OCI-LY7 (cell line): ENCODE results near the gene RNF43. TPM values are rescaled to one million over a fixed set of nuclear protein-coding genes. Genes with fewer than 3 reads are reported as not detected.

Experiments
- BruUV-seq: library from RNA; stranded (reverse); fragments of 400-500 nt; replicated peaks from 2 replicates; lab custom pipeline; 2021; lab: Mats Ljungman, UMichigan
- CTCF ChIA-PET: fragments of 300-600 bp; sonication (Branson Sonifier 250); formaldehyde crosslinking; loops from one replicate; lab custom pipeline; 2022; ENCODE audit warnings: antibody characterized with exemption; ENCODE audit not compliant: unreplicated experiment; lab: Charles Lee
- POLR2A ChIA-PET: fragments of 300-600 bp; sonication (Branson Sonifier 250); formaldehyde crosslinking; loops from one replicate; lab custom pipeline; 2022; ENCODE audit warnings: antibody characterized with exemption; lab: Charles Lee
- DNase-seq: peaks from one replicate; pipeline ENCODE4 v3.0.0-alpha.2; 2015; ENCODE audit warnings: low spot score
- H2AFZ ChIP-seq: fragments of 200-600 bp; sonication (generic), shearing (Covaris generic); 2 replicates; pipeline ENCODE4 v1.6.1; 2014; ENCODE audit warnings: mild to moderate bottlenecking, antibody characterized with exemption, low read length, moderate library complexity
- H3K27ac ChIP-seq: fragments of 200-600 bp; sonication (generic); 2 replicates; pipeline ENCODE4 v1.5.1; 2014; ENCODE audit warnings: mixed run types, low read depth, mild to moderate bottlenecking, moderate library complexity, low read length, inconsistent platforms; ENCODE audit not compliant: poor library complexity, severe bottlenecking
- H3K36me3 ChIP-seq: fragments of 200-600 bp; sonication (generic); 2 replicates; pipeline ENCODE4 v1.6.1; 2014; ENCODE audit warnings: mild to moderate bottlenecking, antibody characterized with exemption, low read length, moderate library complexity, mixed read lengths; ENCODE audit not compliant: insufficient read depth
- H3K4me1 ChIP-seq: fragments of 200-600 bp; sonication (generic); 2 replicates; pipeline ENCODE4 v1.5.1; 2014; ENCODE audit warnings: mild to moderate bottlenecking, low read length; ENCODE audit not compliant: insufficient read depth, poor library complexity, severe bottlenecking
- H3K4me2 ChIP-seq: fragments of 200-600 bp; sonication (generic); 2 replicates; pipeline ENCODE4 v1.6.1; 2014; ENCODE audit warnings: mild to moderate bottlenecking, low read length
- H3K4me3 ChIP-seq: fragments of 200-600 bp; sonication (generic); 2 replicates; pipeline ENCODE4 v1.5.1; 2014; ENCODE audit warnings: mild to moderate bottlenecking, low read depth, low read length; ENCODE audit not compliant: poor library complexity, severe bottlenecking
- H3K79me2 ChIP-seq: fragments of 200-600 bp; sonication (generic); 2 replicates; pipeline ENCODE4 v1.6.1; 2016; ENCODE audit warnings: low read depth, mild to moderate bottlenecking, low read length, moderate library complexity, mixed read lengths; ENCODE audit not compliant: insufficient read depth
- H3K9me2 ChIP-seq: fragments of 200-600 bp; sonication (generic); 2 replicates; pipeline ENCODE4 v1.6.1; 2016; ENCODE audit warnings: mild to moderate bottlenecking, low read length, mixed read lengths; ENCODE audit not compliant: insufficient read depth
- H3K9me3 ChIP-seq: fragments of 200-600 bp; sonication (generic); 2 replicates; pipeline ENCODE4 v1.6.1; 2014; ENCODE audit warnings: mild to moderate bottlenecking, mixed run types, low read length, mixed read lengths
- H4K20me1 ChIP-seq: fragments of 200-600 bp; sonication (generic); 2 replicates; pipeline ENCODE4 v1.6.1; 2014; ENCODE audit warnings: mild to moderate bottlenecking, antibody characterized with exemption, low read length, moderate library complexity, mixed read lengths; ENCODE audit not compliant: insufficient read depth
- EZH2phosphoT487 ChIP-seq: fragments of 200-600 bp; sonication (generic); IDR thresholded peaks from 2 replicates; pipeline ENCODE4 v1.6.1; 2018; ENCODE audit warnings: low read depth, borderline replicate concordance, mild to moderate bottlenecking, mixed run types, antibody characterized with exemption, low read length, moderate library complexity, mixed read lengths
- intact Hi-C: fragments of 100-400 bp; cut with micrococcal nuclease; formaldehyde crosslinking; loops from one replicate; pipeline ENCODE4 v1.10.0; 2022; ENCODE audit not compliant: unreplicated experiment
- total RNA-seq, 2 experiments: library from RNA; depleted of rRNA in 1 of 2; stranded (reverse); fragments of >200 nt in 1 of 2; shearing (Covaris generic) in 1 of 2; gene quantifications; 2 replicates each; pipeline ENCODE4 v1.2.3, GENCODE V29; 2014 to 2022
- TF ChIP-seq, protein P1 (sequence below): fragments of 200-600 bp; sonication (generic); conservative IDR thresholded peaks from 2 replicates; pipeline ENCODE4 v1.5.1; 2014; ENCODE audit warnings: mild to moderate bottlenecking, antibody characterized with exemption, low read length, moderate library complexity, mixed read lengths

Gene RNF43
- total RNA-seq, 2 experiments from 2014 or later = 0.19 to 0.80 TPM

DNA sequence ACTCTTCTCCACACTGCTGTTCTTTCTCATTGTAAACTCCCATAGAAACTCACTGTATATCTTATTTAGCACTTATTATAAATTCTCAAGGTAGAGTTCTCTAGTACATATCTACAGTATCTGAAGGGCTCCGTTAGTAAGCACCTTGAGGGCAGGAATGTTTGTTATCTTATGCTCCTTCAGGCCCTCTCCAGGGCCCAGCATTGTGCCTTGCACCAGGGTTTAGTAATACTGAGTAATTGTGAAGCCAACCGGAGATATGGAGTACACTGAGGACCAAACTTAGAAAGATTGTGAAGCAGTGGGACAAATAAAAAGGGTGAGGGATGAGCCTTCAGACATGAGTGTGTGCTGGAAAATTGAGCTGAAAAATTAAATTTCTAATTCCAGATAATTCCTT is 26.4 kb downstream of the RNF43 start:
- H3K9me3 ChIP-seq = no peaks in the 10 kb centered on the region
- no peak overlapping the region for H3K27ac ChIP-seq
- no peaks in the 10 kb centered on the region for H4K20me1 ChIP-seq
- H3K4me2 ChIP-seq = no peak overlapping the region
- no peak overlapping the region for H2AFZ ChIP-seq
- peaks cover 5% of the 10 kb centered on the region for H3K4me1 ChIP-seq
- H3K9me2 ChIP-seq = no peaks in the 10 kb centered on the region
- DNase-seq = no peak
- H3K79me2 ChIP-seq = no peaks in the 10 kb centered on the region
- intact Hi-C loops = no loop called here
- TF ChIP-seq EZH2phosphoT487 = no peak
- TF ChIP-seq, protein P1, sequence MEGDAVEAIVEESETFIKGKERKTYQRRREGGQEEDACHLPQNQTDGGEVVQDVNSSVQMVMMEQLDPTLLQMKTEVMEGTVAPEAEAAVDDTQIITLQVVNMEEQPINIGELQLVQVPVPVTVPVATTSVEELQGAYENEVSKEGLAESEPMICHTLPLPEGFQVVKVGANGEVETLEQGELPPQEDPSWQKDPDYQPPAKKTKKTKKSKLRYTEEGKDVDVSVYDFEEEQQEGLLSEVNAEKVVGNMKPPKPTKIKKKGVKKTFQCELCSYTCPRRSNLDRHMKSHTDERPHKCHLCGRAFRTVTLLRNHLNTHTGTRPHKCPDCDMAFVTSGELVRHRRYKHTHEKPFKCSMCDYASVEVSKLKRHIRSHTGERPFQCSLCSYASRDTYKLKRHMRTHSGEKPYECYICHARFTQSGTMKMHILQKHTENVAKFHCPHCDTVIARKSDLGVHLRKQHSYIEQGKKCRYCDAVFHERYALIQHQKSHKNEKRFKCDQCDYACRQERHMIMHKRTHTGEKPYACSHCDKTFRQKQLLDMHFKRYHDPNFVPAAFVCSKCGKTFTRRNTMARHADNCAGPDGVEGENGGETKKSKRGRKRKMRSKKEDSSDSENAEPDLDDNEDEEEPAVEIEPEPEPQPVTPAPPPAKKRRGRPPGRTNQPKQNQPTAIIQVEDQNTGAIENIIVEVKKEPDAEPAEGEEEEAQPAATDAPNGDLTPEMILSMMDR = no peak
- no peak overlapping the region for H3K4me3 ChIP-seq
- no peaks in the 10 kb centered on the region for H3K36me3 ChIP-seq
- CTCF ChIA-PET = no interaction called here
- no TSS peak for BruUV-seq
- POLR2A ChIA-PET = interaction anchor here (0.6 kb wide), 1 partner anchor 16 kb away, joined by 3 read pairs; no protein-coding TSS in a partner anchor

DNA sequence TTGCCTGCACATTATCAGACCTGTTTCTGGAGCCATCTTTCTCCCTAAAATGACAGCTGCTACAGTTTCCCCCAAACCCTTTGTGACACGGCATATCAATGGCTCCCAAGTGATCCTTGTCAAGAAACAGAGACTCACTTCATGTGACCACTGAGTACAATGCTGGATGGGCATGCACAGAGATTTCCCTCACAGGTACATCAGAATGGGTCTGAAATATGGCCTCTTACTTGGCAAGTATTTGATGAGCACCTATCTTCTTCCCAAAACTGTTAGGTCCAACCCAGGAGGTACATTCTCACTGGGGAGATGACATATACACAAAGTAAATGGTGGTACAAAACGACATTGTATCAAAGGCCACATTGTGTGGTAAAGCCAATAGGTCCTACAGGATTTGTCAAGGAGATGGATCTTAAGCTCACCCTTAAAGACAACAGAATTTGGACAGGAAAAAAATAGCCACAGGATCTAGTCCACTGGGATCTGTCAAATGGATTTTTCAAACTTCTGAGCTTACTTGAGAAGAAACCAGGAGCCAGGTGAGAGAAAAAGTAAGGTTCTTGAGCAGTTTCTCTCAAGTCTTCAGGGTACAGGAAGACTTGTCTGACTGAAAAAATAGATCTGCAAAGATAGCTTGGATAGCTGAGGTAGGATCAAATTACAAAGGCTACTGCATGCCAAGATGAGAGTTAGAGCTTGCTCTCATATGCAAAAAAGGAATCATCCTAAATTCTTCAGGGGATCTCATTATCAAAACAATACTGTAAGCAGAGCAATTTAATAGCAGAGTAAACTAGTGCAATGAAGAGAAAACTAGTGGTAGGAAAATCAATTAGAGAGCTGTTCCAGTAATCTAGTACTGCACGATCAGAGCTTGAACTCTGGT is 28.8 kb downstream of the RNF43 start:
- no peak overlapping the region for H2AFZ ChIP-seq
- H3K79me2 ChIP-seq = no peaks in the 10 kb centered on the region

More for the DNA sequence above, 28.8 kb downstream of the RNF43 start:
- H3K36me3 ChIP-seq = no peaks in the 10 kb centered on the region
- BruUV-seq = no TSS peak
- DNase-seq = no peak
- H3K9me2 ChIP-seq = no peaks in the 10 kb centered on the region
- no peaks in the 10 kb centered on the region for H4K20me1 ChIP-seq
- peaks cover 5% of the 10 kb centered on the region for H3K4me1 ChIP-seq
- H3K27ac ChIP-seq = no peak overlapping the region
- no peaks in the 10 kb centered on the region for H3K9me3 ChIP-seq
- no peak overlapping the region for H3K4me2 ChIP-seq
- no peak overlapping the region for H3K4me3 ChIP-seq
- TF ChIP-seq, protein P1 = no peak
- TF ChIP-seq EZH2phosphoT487 = no peak
- intact Hi-C loops = no loop called here
- ChIA-PET CTCF (interaction anchor here (1.4 kb wide), 1 partner anchor 19 kb away, joined by 6 read pairs; no protein-coding TSS in a partner anchor), POLR2A (interaction anchor here (0.6 to 2.1 kb wide), 2 partner anchors 10 to 61 kb away, joined by 4 to 13 read pairs; no protein-coding TSS in a partner anchor)
